Fibroblast of pulmonary artery (primary cell): Measurements from ENCODE around the gene QPRT.

Experiments
- DNase-seq: peaks from one replicate; pipeline ENCODE4 v3.0.0-alpha.2; 2010; ENCODE audit warnings: low read depth
- H3K4me3 ChIP-seq: replicated peaks from 2 replicates; pipeline ENCODE4 v1.5.1; 2011; ENCODE audit warnings: low read depth, mild to moderate bottlenecking, control low read depth, low read length, moderate library complexity
- CTCF ChIP-seq: IDR thresholded peaks from 2 replicates; pipeline ENCODE4 v1.5.1; 2011; ENCODE audit warnings: mild to moderate bottlenecking, control low read depth, low read length, inconsistent platforms; ENCODE audit errors: missing control alignments

The QPRT gene

GRCh38 chr16:29674188-29674587, 4.8 kb upstream of the QPRT start:
- no peak overlapping the region for H3K4me3 ChIP-seq
- no peak for TF ChIP-seq CTCF
- DNase-seq, result peak; percentile 80

GRCh38 chr16:29675811-29676643, 3.0 kb upstream of the QPRT start:
- TF ChIP-seq CTCF, result no peak
- DNase-seq, result peak; percentile 37
- no peak overlapping the region for H3K4me3 ChIP-seq

- H3K4me3 ChIP-seq, result no peak overlapping the region
- no peak for DNase-seq
- no peak for TF ChIP-seq CTCF
Observed at GRCh38 chr16:29676989-29677785, 1.8 kb upstream of the QPRT start.

GRCh38 chr16:29680180-29680598, 1.2 kb downstream of the QPRT start:
- H3K4me3 ChIP-seq, result peak overlapping the region; percentile 55
- TF ChIP-seq CTCF, result no peak

GRCh38 chr16:29683543-29684090, 4.6 kb downstream of the QPRT start:
- no peak for DNase-seq
- no peak for TF ChIP-seq CTCF
- H3K4me3 ChIP-seq, result no peak overlapping the region

More at GRCh38 chr16:29680180-29680598, 1.2 kb downstream of the QPRT start:
- no peak for DNase-seq

- no peak for DNase-seq
- TF ChIP-seq CTCF, result no peak
- no peak overlapping the region for H3K4me3 ChIP-seq
Observed at GRCh38 chr16:29684679-29685078, 5.7 kb downstream of the QPRT start.
